ENCODE data around the gene MICALL1.

- TF ChIP-seq CTCF (conservative IDR thresholded peaks at IDR 0.05; ENCODE audit: low read length) (no peak), EZH2phosphoT487 (IDR thresholded peaks at IDR 0.05; ENCODE audit: borderline replicate concordance, low read depth, low read length) (no peak)
Observed at GRCh38 chr22:37922191-37922590, 16.1 kb downstream of the MICALL1 start.

Measured in OCI-LY7 (cell line).